Fibroblast of lung (primary cell): Measurements from ENCODE around the gene STEAP1B. TPM values are rescaled to one million over a fixed set of nuclear protein-coding genes. Genes with fewer than 3 reads are reported as not detected.

ENCODE experiments used
- DNase-seq, 2 donors: peaks; one replicate each; pipeline versions ENCODE4 v3.0.0 to v3.0.0-alpha.2; 2010; ENCODE audit warnings: low read depth in 2 of 2
- H2AFZ ChIP-seq: 2 replicates; pipeline ENCODE4 v1.5.1; 2012; ENCODE audit warnings: low read length, control low read depth, inconsistent platforms
- H3K27ac ChIP-seq: 2 replicates; pipeline ENCODE4 v1.5.1; 2011; ENCODE audit warnings: low read length, control low read depth; ENCODE audit not compliant: insufficient read depth
- H3K27me3 ChIP-seq: 2 replicates; pipeline ENCODE4 v1.5.1; 2011; ENCODE audit warnings: mild to moderate bottlenecking, low read length; ENCODE audit not compliant: control insufficient read depth, insufficient read depth
- H3K36me3 ChIP-seq: 2 replicates; pipeline ENCODE4 v1.5.1; 2011; ENCODE audit warnings: low read length; ENCODE audit not compliant: control insufficient read depth, insufficient read depth
- H3K4me1 ChIP-seq: 2 replicates; pipeline ENCODE4 v1.5.1; 2011; ENCODE audit warnings: low read length; ENCODE audit not compliant: control insufficient read depth, insufficient read depth; ENCODE audit errors: extremely low read depth
- H3K4me2 ChIP-seq: 2 replicates; pipeline ENCODE4 v1.5.1; 2011; ENCODE audit warnings: low read length, control low read depth; ENCODE audit not compliant: insufficient read depth; ENCODE audit errors: extremely low read depth
- H3K4me3 ChIP-seq, 4 experiments: fragments of 200-600 bp in 1 of 4; sonication (generic) in 1 of 4; replicated peaks in 1 of 4; 2 replicates each; pipeline ENCODE4 v1.5.1; 2011 to 2016; ENCODE audit warnings: low read length in 4 of 4, low read depth in 3 of 4, mild to moderate bottlenecking in 3 of 4, control low read depth in 2 of 4, inconsistent platforms in 1 of 4, mixed read lengths in 1 of 4; ENCODE audit not compliant: insufficient read depth in 1 of 4; ENCODE audit errors: control extremely low read depth in 1 of 4
- H3K79me2 ChIP-seq: 2 replicates; pipeline ENCODE4 v1.5.1; 2012; ENCODE audit warnings: mild to moderate bottlenecking, low read length, inconsistent platforms; ENCODE audit not compliant: control insufficient read depth, insufficient read depth
- H3K9ac ChIP-seq: 2 replicates; pipeline ENCODE4 v1.5.1; 2011; ENCODE audit warnings: mild to moderate bottlenecking, low read length, control low read depth; ENCODE audit not compliant: insufficient read depth
- H3K9me3 ChIP-seq: 2 replicates; pipeline ENCODE4 v1.5.1; 2012; ENCODE audit warnings: low read depth, low read length; ENCODE audit not compliant: control insufficient read depth, insufficient read depth
- H4K20me1 ChIP-seq: 2 replicates; pipeline ENCODE4 v1.5.1; 2011; ENCODE audit warnings: low read length; ENCODE audit not compliant: control insufficient read depth, insufficient read depth; ENCODE audit errors: extremely low read depth
- CTCF ChIP-seq, 2 donors: IDR thresholded peaks in 1 of 2; conservative IDR thresholded peaks in 1 of 2; 1 replicate in 1 of 2; 2 replicates in 1 of 2; pipeline ENCODE4 v1.5.1; 2011 to 2012; ENCODE audit warnings: low read length in 2 of 2, control low read depth in 1 of 2, inconsistent platforms in 1 of 2, low read depth in 1 of 2, mild to moderate bottlenecking in 1 of 2
- EZH2 ChIP-seq: IDR thresholded peaks from 2 replicates; pipeline ENCODE4 v1.5.1; 2012; ENCODE audit warnings: low read length, control low read depth, mild to moderate bottlenecking; ENCODE audit errors: missing control alignments
- polyA plus RNA-seq, 2 donors: library from polyadenylated mRNA; depleted of rRNA in 1 of 2; stranded (reverse) in 1 of 2; unstranded in 1 of 2; fragments of >200 nt; gene quantifications; 2 replicates each; pipeline ENCODE4 v1.2.1, GENCODE V29; 2011 to 2012; ENCODE audit warnings: missing spikeins in 1 of 2
- total RNA-seq: library from RNA; depleted of rRNA; stranded (reverse); fragments of >200 nt; gene quantifications from 2 replicates; pipeline ENCODE4 v1.2.1, GENCODE V29; 2014

Gene STEAP1B
- total and polyA plus RNA-seq, 2 donors (not counting 1 experiment from before 2014, with no cell fraction given): 11.4 to 14.7 TPM

- Histone ChIP-seq H3K9ac (no peak overlapping the region), H3K9me3 (no peaks in the 10 kb centered on the region), H3K27me3 (no peaks in the 10 kb centered on the region), H4K20me1 (no peaks in the 10 kb centered on the region), H3K79me2 (no peaks in the 10 kb centered on the region), H3K27ac (no peak overlapping the region), H3K4me1 (no peaks in the 10 kb centered on the region), H3K36me3 (no peaks in the 10 kb centered on the region), H2AFZ (no peak overlapping the region), H3K4me2 (no peak overlapping the region), H3K4me3 (no peak overlapping the region)
- TF ChIP-seq CTCF (conservative IDR thresholded peaks at IDR 0.05 in 1 of 2, IDR thresholded peaks at IDR 0.05 in 1 of 2; ENCODE audit: low read depth in 1 of 2, low read length in 2 of 2) (no peak), EZH2 (no peak)
- no peak for DNase-seq
Measured at GRCh38 chr7:22389892-22390291, 110.1 kb downstream of the STEAP1B start.

GRCh38 chr7:22387583-22387982 is 112.4 kb downstream of the STEAP1B start:
- Histone ChIP-seq H3K36me3 (no peaks in the 10 kb centered on the region), H3K4me2 (no peak overlapping the region), H3K4me1 (no peaks in the 10 kb centered on the region), H3K9ac (no peak overlapping the region), H2AFZ (no peak overlapping the region), H4K20me1 (no peaks in the 10 kb centered on the region), H3K27me3 (no peaks in the 10 kb centered on the region), H3K4me3 (no peak overlapping the region), H3K27ac (no peak overlapping the region), H3K79me2 (no peaks in the 10 kb centered on the region), H3K9me3 (no peaks in the 10 kb centered on the region)
- TF ChIP-seq CTCF (conservative IDR thresholded peaks at IDR 0.05 in 1 of 2, IDR thresholded peaks at IDR 0.05 in 1 of 2; ENCODE audit: low read depth in 1 of 2, low read length in 2 of 2) (no peak), EZH2 (no peak)
- peak; percentile 51 to 88 for DNase-seq

- Histone ChIP-seq H3K36me3 (no peaks in the 10 kb centered on the region), H3K9me3 (no peaks in the 10 kb centered on the region), H3K4me3 (no peak overlapping the region), H3K27ac (no peak overlapping the region), H2AFZ (no peak overlapping the region), H3K9ac (no peak overlapping the region), H3K79me2 (no peaks in the 10 kb centered on the region), H3K27me3 (no peaks in the 10 kb centered on the region), H3K4me2 (no peak overlapping the region), H3K4me1 (no peaks in the 10 kb centered on the region), H4K20me1 (no peaks in the 10 kb centered on the region)
- DNase-seq: no peak
- TF ChIP-seq EZH2: no peak
- no peak for TF ChIP-seq CTCF (conservative IDR thresholded peaks at IDR 0.05 in 1 of 2, IDR thresholded peaks at IDR 0.05 in 1 of 2; ENCODE audit: low read depth in 1 of 2, low read length in 2 of 2)
Measured at GRCh38 chr7:22386865-22387264, 113.1 kb downstream of the STEAP1B start.
